ENCODE results near the gene ERC1. TPM values are rescaled to one million over a fixed set of nuclear protein-coding genes. Genes with fewer than 3 reads are reported as not detected.

ERC1 gene
- total and polyA plus RNA-seq, 7 donors, result 4.0 to 35.6 (median 29.4) TPM

DNA sequence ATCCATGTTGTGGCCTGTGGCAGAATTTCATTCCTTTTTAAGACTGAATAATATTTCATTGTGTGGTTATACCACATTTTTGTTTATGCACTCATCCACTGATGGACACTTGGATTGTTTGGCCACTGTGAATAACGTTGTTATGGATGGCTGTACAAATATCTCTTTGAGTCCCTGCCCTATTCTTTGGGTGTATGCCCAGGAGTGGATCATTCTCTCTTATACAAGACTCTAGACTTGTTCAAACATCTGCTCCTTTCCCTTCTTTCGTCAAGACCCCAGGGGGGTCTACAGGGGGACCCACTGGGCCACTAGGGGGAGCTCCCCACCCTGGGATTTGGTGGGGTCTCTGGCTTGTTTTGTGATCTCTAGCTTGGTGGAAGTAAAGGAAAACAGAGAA lies 526.0 kb downstream of the ERC1 start:
- H3K4me1 ChIP-seq, result no peaks in the 10 kb centered on the region
- intact Hi-C loops (cut with DNase I), result no loop called here
- ATAC-seq (no peak), DNase-seq (no peak)
- no peaks in the 10 kb centered on the region for H3K9me3 ChIP-seq
- 10 to 25% (median 20%) methylated on average over 2 of the region's 2 CpGs for WGBS, 3 donors
- H3K36me3 ChIP-seq (ENCODE audit: insufficient read depth in 1 of 2, low read depth in 1 of 2), result no peaks in the 10 kb centered on the region
- peaks cover 0 to 12% (median 1%) of the 10 kb centered on the region in 3 donors for H3K27me3 ChIP-seq (ENCODE audit: insufficient read depth in 3 of 3, low read length in 2 of 3)
- no peak overlapping the region for H3K27ac ChIP-seq
- H3K4me3 ChIP-seq, result no peak overlapping the region
- TF ChIP-seq, protein P1, sequence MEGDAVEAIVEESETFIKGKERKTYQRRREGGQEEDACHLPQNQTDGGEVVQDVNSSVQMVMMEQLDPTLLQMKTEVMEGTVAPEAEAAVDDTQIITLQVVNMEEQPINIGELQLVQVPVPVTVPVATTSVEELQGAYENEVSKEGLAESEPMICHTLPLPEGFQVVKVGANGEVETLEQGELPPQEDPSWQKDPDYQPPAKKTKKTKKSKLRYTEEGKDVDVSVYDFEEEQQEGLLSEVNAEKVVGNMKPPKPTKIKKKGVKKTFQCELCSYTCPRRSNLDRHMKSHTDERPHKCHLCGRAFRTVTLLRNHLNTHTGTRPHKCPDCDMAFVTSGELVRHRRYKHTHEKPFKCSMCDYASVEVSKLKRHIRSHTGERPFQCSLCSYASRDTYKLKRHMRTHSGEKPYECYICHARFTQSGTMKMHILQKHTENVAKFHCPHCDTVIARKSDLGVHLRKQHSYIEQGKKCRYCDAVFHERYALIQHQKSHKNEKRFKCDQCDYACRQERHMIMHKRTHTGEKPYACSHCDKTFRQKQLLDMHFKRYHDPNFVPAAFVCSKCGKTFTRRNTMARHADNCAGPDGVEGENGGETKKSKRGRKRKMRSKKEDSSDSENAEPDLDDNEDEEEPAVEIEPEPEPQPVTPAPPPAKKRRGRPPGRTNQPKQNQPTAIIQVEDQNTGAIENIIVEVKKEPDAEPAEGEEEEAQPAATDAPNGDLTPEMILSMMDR (IDR thresholded peaks at IDR 0.05), result peak; percentile 9

DNA sequence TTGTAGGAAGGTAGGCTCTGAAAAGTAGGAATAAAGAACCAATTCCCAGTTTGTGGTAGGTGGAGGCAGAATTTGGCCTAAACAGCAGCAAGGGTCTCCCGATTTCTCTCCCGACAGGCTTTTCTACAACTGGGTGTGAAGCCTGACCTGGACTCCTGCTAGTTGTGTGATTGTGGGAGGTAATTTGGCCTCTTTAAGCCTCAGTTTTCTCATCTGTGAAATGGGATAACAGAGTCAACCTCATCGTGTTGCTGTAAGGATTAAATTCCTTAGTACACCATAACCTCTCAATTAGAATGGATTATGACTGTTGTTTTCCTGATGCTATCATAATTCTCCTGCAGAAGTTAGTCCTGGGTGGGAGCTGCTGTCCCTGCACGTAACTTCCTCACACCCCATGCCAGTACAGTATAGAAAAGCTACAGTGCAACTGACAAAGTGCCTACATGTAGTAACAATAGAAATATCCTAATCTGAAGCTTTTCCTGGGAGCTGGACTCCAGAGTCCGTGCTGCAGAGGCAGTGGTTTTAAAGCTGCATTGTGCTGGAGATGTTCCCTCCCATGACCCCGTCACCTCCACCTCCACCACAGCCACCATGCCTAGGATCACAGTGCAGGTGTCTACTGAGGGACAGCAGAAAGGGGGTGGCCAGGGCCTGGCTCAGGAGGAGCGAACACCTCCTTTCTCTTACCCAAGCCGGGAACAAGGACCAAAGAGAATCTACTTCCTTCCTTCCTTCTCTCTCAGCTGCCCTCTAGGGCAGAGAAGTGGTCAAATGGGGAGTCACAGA lies 526.9 kb downstream of the ERC1 start:
- TF ChIP-seq, protein P1 (IDR thresholded peaks at IDR 0.05), result no peak
- H3K36me3 ChIP-seq (ENCODE audit: insufficient read depth in 1 of 2, low read depth in 1 of 2), result no peaks in the 10 kb centered on the region
- 76 to 81% (median 78%) methylated on average over 8 of the region's 8 CpGs for WGBS, 3 donors
- H3K27me3 ChIP-seq (ENCODE audit: insufficient read depth in 3 of 3, low read length in 2 of 3), result peaks cover 0 to 12% (median 1%) of the 10 kb centered on the region in 3 donors
- H3K9me3 ChIP-seq, result no peaks in the 10 kb centered on the region
- DNase-seq (no peak), ATAC-seq (no peak)
- H3K4me1 ChIP-seq, result no peaks in the 10 kb centered on the region
- no peak overlapping the region for H3K27ac ChIP-seq
- intact Hi-C loops (cut with DNase I), result no loop called here
- H3K4me3 ChIP-seq, result no peak overlapping the region

DNA sequence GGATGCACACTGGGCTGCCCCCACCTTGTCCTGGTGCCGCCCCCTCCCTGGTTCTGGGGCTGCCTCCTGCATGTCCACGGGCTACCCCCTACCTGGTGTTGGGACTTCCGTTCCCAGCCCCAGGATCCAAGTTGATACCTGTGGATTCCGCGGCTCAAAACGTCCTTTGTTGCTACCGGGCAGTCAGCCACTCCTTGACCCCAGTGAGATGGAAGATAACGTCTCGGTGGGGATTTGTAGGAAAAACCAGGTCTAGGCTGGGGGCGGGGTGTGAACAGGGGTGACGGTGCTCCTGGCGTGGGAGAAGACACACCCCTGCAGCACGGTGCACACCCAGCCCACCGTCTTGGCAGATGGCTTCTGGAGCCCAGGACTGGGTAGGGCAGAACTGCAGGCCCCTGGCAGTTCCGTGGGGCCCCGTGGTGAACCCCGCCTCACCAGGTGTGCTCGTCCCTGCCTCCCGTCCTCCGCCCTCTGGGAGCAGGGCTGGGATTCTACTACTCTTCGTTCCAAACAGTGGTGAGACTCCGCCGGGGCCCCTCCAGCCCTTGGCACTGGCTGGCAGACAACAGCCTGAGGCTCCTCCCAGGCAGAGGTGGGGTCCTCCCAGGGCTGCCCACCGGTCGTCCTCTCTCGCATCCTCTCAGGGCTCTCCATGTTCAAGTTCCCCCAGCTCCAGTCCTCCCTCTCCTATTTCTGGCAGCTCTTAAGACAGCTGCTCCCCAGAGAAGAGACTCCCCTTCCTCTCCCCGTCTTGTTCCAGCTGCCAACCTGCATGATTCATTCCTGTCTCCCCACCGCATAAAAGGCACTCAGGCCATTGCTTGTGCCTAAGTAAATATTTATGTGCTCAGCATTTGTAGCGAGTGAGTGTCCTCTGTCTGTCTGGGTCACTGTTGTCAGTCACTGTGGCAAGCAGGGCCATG lies 527.8 kb downstream of the ERC1 start:
- TF ChIP-seq, protein P1 (IDR thresholded peaks at IDR 0.05), result no peak
- ATAC-seq, result no peak
- Histone ChIP-seq H3K27ac (no peak overlapping the region), H3K36me3 (ENCODE audit: insufficient read depth in 1 of 2, low read depth in 1 of 2) (no peaks in the 10 kb centered on the region), H3K9me3 (no peaks in the 10 kb centered on the region), H3K4me3 (no peak overlapping the region), H3K4me1 (no peaks in the 10 kb centered on the region), H3K27me3 (ENCODE audit: insufficient read depth in 3 of 3, low read length in 2 of 3) (peaks cover 0 to 21% (median 1%) of the 10 kb centered on the region in 3 donors)
- WGBS, 3 donors, result 50 to 56% (median 53%) methylated on average over 27 to 29 of the region's 29 CpGs
- intact Hi-C loops (cut with DNase I), result no loop called here
- no peak for DNase-seq

DNA sequence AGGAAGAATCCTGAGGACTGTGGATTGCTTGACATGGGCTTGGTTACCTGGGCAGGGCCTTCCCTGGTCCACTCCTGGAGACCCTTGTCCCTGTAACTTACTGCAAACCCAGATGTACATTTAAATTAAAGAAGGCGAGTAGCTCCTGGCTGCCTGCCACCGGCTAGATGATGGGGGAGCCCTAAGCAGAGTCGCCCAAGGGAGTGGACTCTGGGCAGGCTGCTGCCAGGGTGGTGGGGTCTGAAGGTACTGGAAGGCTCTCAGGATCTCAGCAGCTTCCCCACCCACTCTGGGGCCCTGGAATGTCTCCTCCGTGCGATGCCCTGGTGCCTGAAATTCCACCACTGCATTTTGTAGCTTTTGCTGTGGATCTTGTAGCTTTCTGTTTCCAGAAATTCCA lies 528.6 kb downstream of the ERC1 start:
- intact Hi-C loops (cut with DNase I), result no loop called here
- no peak overlapping the region for H3K4me3 ChIP-seq
- TF ChIP-seq, protein P1 (IDR thresholded peaks at IDR 0.05), result no peak
- no peak for ATAC-seq
- no peaks in the 10 kb centered on the region for H3K36me3 ChIP-seq (ENCODE audit: insufficient read depth in 1 of 2, low read depth in 1 of 2)
- no peak overlapping the region for H3K27ac ChIP-seq
- no peaks in the 10 kb centered on the region for H3K4me1 ChIP-seq
- 40 to 53% (median 49%) methylated on average over 5 of the region's 5 CpGs for WGBS, 3 donors
- H3K9me3 ChIP-seq, result no peaks in the 10 kb centered on the region
- peaks cover 0 to 28% (median 1%) of the 10 kb centered on the region in 3 donors for H3K27me3 ChIP-seq (ENCODE audit: insufficient read depth in 3 of 3, low read length in 2 of 3)
- no peak for DNase-seq
